Muscle layer of colon (tissue), 2 donors: Measurements from ENCODE around the gene VPS37C.

Experiments
- H3K27ac ChIP-seq: one replicate; pipeline ENCODE4 v1.7.0; 2013; ENCODE audit warnings: low read depth, mild to moderate bottlenecking, low read length, moderate library complexity
- H3K27me3 ChIP-seq, 2 donors: one replicate each; pipeline ENCODE4 v1.7.0; 2013; ENCODE audit warnings: low read length in 2 of 2, mild to moderate bottlenecking in 2 of 2; ENCODE audit not compliant: insufficient read depth in 2 of 2, control insufficient read depth in 1 of 2
- H3K36me3 ChIP-seq: one replicate; pipeline ENCODE4 v1.7.0; 2013; ENCODE audit warnings: mild to moderate bottlenecking, low read length; ENCODE audit not compliant: insufficient read depth
- H3K4me1 ChIP-seq: one replicate; pipeline ENCODE4 v1.7.0; 2013; ENCODE audit warnings: mild to moderate bottlenecking, low read length; ENCODE audit not compliant: insufficient read depth
- H3K4me3 ChIP-seq, 2 donors: one replicate each; pipeline ENCODE4 v1.7.0; 2013; ENCODE audit warnings: low read length in 2 of 2, low read depth in 1 of 2, mild to moderate bottlenecking in 1 of 2, moderate library complexity in 1 of 2
- H3K9ac ChIP-seq: one replicate; pipeline ENCODE4 v1.7.0; 2013; ENCODE audit warnings: low read length
- H3K9me3 ChIP-seq: one replicate; pipeline ENCODE4 v1.7.0; 2013; ENCODE audit warnings: mild to moderate bottlenecking, low read length
- donor health status: abdominal sarcoma.
- donor health status: Adenocarcinoma of cecum.

VPS37C gene

GRCh38 chr11:61163021-61163420, 1.8 kb upstream of the VPS37C start:
- H3K27me3 ChIP-seq = no peaks in the 10 kb centered on the region

DNA sequence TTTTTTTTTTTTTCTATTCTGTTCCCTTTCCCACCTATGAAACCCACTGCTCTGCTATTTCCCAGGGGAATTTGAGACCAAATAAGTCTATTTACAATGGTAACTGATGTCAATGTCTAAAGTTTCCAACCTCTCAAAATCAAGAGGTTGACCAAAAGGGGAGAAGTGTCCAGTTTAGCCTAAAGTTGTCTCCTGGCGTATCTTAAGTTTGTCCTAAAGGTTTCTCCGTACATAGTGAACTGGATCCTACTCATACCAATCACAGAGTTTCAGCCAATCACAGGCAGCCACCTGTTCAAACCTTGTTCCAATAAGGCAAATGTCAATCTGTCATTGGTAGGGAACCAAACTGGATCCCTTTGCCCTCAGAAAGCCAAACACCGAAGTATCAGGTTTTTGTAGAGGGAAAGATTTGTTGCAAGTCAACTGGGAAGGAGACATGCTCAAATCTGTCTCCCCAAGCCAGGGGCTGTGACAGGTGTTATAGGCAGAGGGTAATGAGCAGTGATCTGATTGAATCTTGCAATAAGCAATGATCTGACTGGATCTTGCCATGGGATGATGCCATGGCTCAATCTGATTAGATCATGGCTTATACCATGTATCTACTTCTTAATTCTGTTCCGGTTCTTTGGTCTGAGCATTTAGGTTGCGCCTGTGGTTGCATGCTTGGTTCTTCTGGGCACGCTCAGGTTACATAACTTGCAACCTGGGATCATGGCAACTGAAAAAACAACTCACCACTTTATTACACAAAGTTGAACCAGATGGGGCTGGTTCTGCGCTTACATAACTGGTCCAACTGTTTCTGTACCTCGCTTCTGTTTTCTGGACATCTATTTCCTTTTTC, 1.1 kb upstream of the VPS37C start:
- Histone ChIP-seq H3K4me1 (peaks cover 29% of the 10 kb centered on the region), H3K9ac (peak overlapping the region; percentile 23)

More at GRCh38 chr11:61163021-61163420, 1.8 kb upstream of the VPS37C start:
- Histone ChIP-seq H3K9ac (no peak overlapping the region), H3K27ac (no peak overlapping the region), H3K9me3 (no peaks in the 10 kb centered on the region), H3K36me3 (no peaks in the 10 kb centered on the region), H3K4me1 (peaks cover 29% of the 10 kb centered on the region), H3K4me3 (no peak overlapping the region)

GRCh38 chr11:61160487-61161189, 588 bp downstream of the VPS37C start:
- H3K36me3 ChIP-seq = no peaks in the 10 kb centered on the region
- peaks cover 29% of the 10 kb centered on the region for H3K4me1 ChIP-seq
- peak overlapping the region; percentile 63 to 76 for H3K4me3 ChIP-seq
- peak overlapping the region; percentile 88 for H3K27ac ChIP-seq
- no peaks in the 10 kb centered on the region for H3K27me3 ChIP-seq
- no peaks in the 10 kb centered on the region for H3K9me3 ChIP-seq
- peak overlapping the region; percentile 25 for H3K9ac ChIP-seq

More for the DNA sequence above, 1.1 kb upstream of the VPS37C start:
- H3K36me3 ChIP-seq = no peaks in the 10 kb centered on the region
- H3K27ac ChIP-seq = peak overlapping the region; percentile 88
- H3K27me3 ChIP-seq = no peaks in the 10 kb centered on the region
- H3K9me3 ChIP-seq = no peaks in the 10 kb centered on the region
- peak overlapping the region; percentile 63 to 76 for H3K4me3 ChIP-seq

GRCh38 chr11:61158691-61159381, 2.4 kb downstream of the VPS37C start:
- no peaks in the 10 kb centered on the region for H3K9me3 ChIP-seq
- H3K27ac ChIP-seq = peak overlapping the region; percentile 81
- H3K4me3 ChIP-seq = no peak overlapping the region
- H3K27me3 ChIP-seq = no peaks in the 10 kb centered on the region
- H3K36me3 ChIP-seq = no peaks in the 10 kb centered on the region
- H3K9ac ChIP-seq = peak overlapping the region; percentile 35
- H3K4me1 ChIP-seq = peaks cover 33% of the 10 kb centered on the region

GRCh38 chr11:61157743-61158142, 3.5 kb downstream of the VPS37C start:
- H3K9me3 ChIP-seq = no peaks in the 10 kb centered on the region
- no peaks in the 10 kb centered on the region for H3K36me3 ChIP-seq
- H3K4me1 ChIP-seq = peaks cover 44% of the 10 kb centered on the region
- no peak overlapping the region for H3K9ac ChIP-seq
- no peaks in the 10 kb centered on the region for H3K27me3 ChIP-seq
- H3K27ac ChIP-seq = no peak overlapping the region
- no peak overlapping the region for H3K4me3 ChIP-seq

- H3K9me3 ChIP-seq = no peaks in the 10 kb centered on the region
- no peak overlapping the region for H3K4me3 ChIP-seq
- no peak overlapping the region for H3K9ac ChIP-seq
- no peaks in the 10 kb centered on the region for H3K36me3 ChIP-seq
- no peak overlapping the region for H3K27ac ChIP-seq
- H3K27me3 ChIP-seq = no peaks in the 10 kb centered on the region
- peaks cover 56% of the 10 kb centered on the region for H3K4me1 ChIP-seq
Measured at GRCh38 chr11:61155741-61156140, 5.5 kb downstream of the VPS37C start.

DNA sequence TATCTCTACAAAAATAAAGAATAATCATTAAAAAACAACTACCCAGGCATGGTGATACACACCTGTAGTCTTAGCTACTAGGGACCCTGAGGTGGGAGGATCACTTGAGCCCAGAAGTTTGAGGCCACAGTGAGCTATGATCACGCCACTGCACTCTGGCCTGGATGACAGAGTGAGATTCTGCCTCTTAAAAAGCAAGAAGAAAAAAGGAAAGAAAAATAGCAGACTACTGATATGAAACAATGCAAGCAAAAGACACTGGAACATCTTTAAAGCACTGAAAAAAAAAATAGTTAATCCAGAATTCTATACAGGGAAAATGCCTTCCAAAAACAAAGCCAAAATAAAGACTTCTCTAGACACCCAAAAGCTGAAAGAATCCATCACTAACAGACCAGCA, 5.9 kb downstream of the VPS37C start:
- peaks cover 56% of the 10 kb centered on the region for H3K4me1 ChIP-seq
- H3K4me3 ChIP-seq = no peak overlapping the region
- no peak overlapping the region for H3K9ac ChIP-seq
- no peaks in the 10 kb centered on the region for H3K27me3 ChIP-seq
- H3K9me3 ChIP-seq = no peaks in the 10 kb centered on the region
- H3K27ac ChIP-seq = no peak overlapping the region
- no peaks in the 10 kb centered on the region for H3K36me3 ChIP-seq

DNA sequence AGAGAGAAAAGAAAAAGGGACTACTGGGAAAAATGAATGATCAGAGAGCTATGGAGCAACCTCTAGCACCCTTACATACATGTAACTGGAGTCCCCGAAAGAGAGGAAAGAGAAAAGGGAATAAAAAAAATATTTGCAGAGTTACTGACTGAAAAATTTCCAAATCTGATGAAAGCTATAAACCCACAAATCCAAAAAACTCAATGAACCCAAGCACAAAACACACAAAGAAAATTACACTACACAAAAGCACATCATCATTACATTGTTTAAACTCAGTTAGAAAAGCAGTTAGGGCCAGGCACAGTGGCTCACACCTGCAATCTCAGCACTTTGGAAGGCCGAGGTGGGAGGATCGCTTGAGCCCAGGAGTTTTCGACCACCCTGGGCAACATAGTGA, 6.7 kb downstream of the VPS37C start:
- no peaks in the 10 kb centered on the region for H3K36me3 ChIP-seq
- H3K27ac ChIP-seq = no peak overlapping the region
- H3K9me3 ChIP-seq = no peaks in the 10 kb centered on the region
- H3K27me3 ChIP-seq = no peaks in the 10 kb centered on the region
- no peak overlapping the region for H3K4me3 ChIP-seq
- peaks cover 58% of the 10 kb centered on the region for H3K4me1 ChIP-seq
- H3K9ac ChIP-seq = no peak overlapping the region

GRCh38 chr11:61153593-61154095, 7.6 kb downstream of the VPS37C start:
- no peaks in the 10 kb centered on the region for H3K9me3 ChIP-seq
- H3K4me3 ChIP-seq = peak overlapping the region in 1 of 2 donors; percentile 26
- peak overlapping the region; percentile 36 for H3K27ac ChIP-seq
- no peaks in the 10 kb centered on the region for H3K27me3 ChIP-seq
- H3K4me1 ChIP-seq = peaks cover 60% of the 10 kb centered on the region
- H3K36me3 ChIP-seq = no peaks in the 10 kb centered on the region
- no peak overlapping the region for H3K9ac ChIP-seq

DNA sequence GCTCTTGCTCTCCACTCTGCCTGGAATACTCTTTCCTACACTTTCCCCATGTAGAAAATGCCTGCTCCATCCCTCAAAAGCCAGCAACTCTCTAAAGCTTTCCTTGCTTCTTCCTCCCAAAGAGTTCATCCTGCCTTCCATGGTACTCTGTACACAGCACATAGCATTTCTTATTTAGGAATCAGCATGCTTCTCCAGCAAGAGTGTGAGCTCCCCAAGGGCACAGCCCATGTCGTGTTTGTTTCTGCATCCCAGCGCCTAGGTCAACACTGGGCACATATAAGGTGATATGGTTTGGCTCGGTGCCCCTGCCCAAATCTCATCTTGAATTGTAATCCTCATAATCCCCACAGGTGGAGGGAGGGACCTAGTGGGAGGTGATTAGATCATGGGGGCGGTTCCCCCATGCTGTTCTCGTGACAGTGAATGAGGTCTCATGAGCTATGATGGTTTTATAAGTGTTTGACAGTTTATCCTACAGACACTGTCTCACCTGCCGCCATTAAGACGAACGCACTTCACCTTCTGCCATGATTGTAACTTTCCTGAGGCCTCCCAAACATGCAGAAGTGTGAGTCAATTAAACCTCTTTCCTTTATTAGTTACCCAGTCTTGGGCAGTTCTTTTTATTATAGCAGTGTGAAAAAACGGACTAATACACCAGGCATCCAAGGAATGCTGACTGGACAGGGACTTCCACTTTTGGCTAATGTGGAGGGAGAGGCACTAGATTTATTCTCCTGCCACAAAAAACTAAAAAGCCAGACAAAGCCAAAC, 8.2 kb downstream of the VPS37C start:
- peak overlapping the region; percentile 36 for H3K27ac ChIP-seq
- no peaks in the 10 kb centered on the region for H3K27me3 ChIP-seq
- no peaks in the 10 kb centered on the region for H3K9me3 ChIP-seq
- H3K36me3 ChIP-seq = no peaks in the 10 kb centered on the region
- H3K4me1 ChIP-seq = peaks cover 62% of the 10 kb centered on the region
- peak overlapping the region in 1 of 2 donors; percentile 26 for H3K4me3 ChIP-seq
- no peak overlapping the region for H3K9ac ChIP-seq
